Skin epidermis (tissue), 12 donors: Measurements from ENCODE around the gene CD63.
A peak's percentile ranks its signal among the peaks of the same experiment; 100 is the strongest.

Experiments used
- H3K27ac ChIP-seq, 21 experiments: fragments of 200-600 bp; sonication (generic) in 11 of 21; one replicate each; pipeline ENCODE4 v1.5.0; 2020; ENCODE audit warnings: mild to moderate bottlenecking in 3 of 21, inconsistent platforms in 2 of 21, moderate library complexity in 2 of 21
- H3K4me3 ChIP-seq, 7 experiments: fragments of 200-600 bp; sonication (generic) in 2 of 7; one replicate each; pipeline ENCODE4 v1.5.0; 2020; ENCODE audit warnings: inconsistent platforms in 2 of 7, mild to moderate bottlenecking in 2 of 7, moderate library complexity in 1 of 7

Gene CD63

DNA sequence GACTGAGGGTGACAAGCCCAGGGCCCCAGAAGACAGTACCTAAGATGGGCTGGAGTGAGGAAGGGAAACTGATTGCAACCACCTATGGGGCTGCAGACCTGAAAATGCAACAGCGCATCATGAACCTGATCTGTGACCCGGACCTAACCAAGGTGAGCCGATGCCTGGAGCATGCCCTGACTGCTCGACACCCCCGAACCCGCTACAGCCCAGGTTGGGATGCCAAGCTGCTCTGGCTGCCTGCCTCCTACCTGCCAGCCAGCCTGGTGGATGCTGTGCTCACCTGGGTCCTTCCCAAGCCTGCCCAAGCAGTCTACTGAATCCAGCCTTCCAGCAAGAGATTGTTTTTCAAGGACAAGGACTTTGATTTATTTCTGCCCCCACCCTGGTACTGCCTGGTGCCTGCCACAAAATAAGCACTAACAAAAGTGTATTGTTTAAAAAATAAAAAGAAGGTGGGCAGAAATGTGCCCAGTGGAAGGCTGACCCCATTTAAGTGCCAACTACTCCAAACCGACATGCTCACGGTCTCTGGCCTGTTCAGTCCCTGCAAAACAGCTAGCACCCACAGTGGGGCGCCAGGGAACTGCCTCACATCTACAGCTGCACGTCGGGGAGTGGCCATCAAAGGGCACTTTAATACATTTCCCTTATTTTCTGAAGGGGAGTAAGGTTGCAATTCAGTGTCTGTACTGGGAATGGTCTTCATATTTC lies 4.4 kb downstream of the CD63 start:
- peak overlapping the region in 2 of 21 experiments; percentile 11 to 29 for H3K27ac ChIP-seq
- H3K4me3 ChIP-seq = no peak overlapping the region

DNA sequence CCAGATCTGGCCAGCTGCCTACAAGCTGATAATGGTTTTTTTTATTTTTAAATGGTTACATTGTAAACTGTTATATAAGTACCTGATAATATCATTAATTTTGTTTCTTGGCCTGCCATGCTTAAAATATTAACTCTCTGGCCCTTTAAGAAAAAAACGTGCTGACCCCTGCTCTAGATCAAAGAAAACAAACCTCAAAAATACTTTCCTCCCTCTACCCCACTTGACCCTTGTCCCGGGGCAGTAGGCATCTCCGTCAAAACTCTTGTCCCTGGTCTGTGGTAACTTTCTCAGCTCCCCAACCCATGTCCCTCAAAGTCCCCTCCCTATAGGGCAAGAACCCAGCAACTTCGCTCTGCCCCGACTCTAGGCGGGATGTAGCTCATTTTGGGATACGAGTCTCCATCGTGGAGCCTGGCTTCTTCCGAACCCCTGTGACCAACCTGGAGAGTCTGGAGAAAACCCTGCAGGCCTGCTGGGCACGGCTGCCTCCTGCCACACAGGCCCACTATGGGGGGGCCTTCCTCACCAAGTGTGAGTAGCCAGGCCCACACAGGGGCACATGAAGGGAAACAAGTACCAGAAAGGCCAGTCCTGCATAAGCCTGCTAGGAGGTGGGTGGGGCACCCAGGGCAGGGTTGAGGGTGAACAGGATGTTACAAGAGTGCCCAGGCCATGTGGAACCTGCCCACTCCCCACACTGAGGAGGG lies 5.1 kb downstream of the CD63 start:
- peak overlapping the region in 2 of 21 experiments; percentile 11 to 27 for H3K27ac ChIP-seq
- no peak overlapping the region for H3K4me3 ChIP-seq

DNA sequence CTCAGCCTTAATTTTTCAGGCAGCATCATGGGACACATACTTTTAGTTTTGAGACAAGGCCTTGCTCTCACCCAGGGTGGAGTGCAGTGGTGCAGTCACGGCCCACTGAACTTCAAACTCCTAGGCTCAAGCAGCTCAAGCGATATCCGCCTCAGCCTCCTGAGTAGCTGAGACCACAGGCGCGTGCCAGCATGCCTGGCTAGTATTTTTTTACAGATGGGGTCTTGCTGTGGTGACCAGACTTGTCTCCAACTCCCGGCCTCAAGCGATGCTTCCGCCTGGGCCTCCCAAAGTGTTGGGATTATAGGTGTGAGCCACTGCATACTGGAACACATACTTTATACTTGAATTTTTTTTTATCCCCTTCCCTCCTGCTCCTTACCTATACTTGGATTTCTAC lies 5.9 kb downstream of the CD63 start:
- Histone ChIP-seq H3K27ac (no peak overlapping the region), H3K4me3 (no peak overlapping the region)

DNA sequence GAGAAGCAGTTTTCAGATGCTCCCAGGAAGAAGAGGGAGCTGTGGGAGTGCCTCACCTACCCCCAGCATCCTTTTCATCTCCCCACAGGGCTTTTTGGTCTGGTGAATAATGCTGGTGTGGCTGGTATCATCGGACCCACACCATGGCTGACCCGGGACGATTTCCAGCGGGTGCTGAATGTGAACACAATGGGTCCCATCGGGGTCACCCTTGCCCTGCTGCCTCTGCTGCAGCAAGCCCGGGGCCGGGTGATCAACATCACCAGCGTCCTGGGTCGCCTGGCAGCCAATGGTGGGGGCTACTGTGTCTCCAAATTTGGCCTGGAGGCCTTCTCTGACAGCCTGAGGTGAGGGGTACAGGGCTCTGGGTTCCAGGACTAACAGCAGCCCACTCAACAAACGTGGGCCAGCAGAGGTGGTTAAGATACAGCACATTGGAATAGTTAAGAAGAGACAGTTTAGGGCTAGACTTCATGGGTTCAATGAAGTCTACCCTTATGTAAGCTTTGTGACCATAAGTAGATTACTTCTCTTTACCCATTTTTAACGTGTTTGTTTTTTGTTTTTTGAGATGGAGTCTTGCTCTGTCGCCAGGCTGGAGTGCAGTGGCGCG lies 7.1 kb downstream of the CD63 start:
- peak overlapping the region in 15 of 21 experiments; percentile 1 to 86 (median 42) for H3K27ac ChIP-seq
- H3K4me3 ChIP-seq = peak overlapping the region in 1 of 7 experiments; percentile 1

DNA sequence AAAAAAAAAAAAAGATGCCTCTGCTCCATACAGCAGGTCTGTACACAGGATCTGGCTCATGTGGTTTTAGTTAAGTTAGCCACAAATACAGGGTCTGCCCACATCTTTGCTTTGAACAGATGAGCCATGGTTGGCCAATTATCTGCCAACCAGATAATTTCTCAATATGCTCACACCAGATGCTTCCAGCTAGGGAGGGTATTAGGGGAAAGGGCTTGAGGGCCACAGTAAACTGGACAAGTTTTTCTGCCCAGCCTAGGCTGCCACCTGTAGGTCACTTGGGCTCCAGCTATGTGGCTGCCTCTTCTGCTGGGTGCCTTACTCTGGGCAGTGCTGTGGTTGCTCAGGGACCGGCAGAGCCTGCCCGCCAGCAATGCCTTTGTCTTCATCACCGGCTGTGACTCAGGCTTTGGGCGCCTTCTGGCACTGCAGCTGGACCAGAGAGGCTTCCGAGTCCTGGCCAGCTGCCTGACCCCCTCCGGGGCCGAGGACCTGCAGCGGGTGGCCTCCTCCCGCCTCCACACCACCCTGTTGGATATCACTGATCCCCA lies 7.8 kb downstream of the CD63 start:
- Histone ChIP-seq H3K4me3 (peak overlapping the region in 1 of 7 experiments; percentile 1), H3K27ac (peak overlapping the region in 17 of 21 experiments; percentile 2 to 91 (median 37))

DNA sequence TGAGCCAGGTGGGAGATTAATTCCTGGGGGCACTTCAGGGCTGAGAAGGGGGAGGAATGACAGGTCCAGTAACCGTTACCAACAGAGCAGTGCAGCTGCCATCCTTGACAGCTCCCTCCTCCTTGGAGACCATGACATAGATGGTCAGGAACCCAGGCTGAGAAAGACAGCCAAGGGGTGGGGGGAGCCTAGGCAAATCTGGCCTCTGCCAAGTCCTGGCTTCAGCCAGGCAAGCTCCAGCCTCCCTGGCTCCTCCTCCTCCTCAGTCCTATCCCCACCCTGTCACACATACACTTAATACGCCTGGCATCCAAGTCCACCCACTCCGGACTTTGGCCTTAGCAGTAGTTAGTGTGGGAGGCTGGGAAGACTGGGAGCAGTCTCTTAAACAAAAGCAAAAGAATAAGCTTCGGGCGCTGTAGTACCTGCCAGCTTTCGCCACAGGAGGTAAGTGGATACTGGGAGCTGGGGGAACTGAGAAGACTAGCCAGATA lies 8.7 kb downstream of the CD63 start, which contains the start of gene RDH5:
Gene RDH5, plus strand, starts transcription at position 323 of the 494 bp plus-strand sequence. CDS start 792 bp downstream, outside the sequence.
- peak within 1 kb of the TSS in 20 of 21 experiments; percentile 5 to 95 (median 61) for H3K27ac ChIP-seq
- H3K4me3 ChIP-seq = peak within 1 kb of the TSS in 1 of 7 experiments; percentile 1

DNA sequence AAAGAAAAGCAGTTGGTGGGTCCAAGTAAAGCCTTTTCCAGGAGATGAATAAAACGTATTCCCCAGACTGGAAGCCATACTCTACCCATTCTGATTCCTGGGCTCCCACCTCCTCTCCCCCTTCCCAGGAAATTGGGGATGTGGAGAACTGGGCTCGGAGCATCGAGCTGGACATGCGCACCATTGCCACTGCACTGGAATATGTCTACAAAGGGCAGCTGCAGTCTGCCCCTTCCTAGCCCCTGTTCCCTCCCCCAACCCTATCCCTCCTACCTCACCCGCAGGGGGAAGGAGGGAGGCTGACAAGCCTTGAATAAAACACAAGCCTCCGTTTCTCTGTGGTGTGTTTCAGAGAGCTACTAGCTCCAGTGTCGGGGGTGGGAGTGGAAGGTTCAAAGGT lies 9.4 kb downstream of the CD63 start:
- peak overlapping the region in 16 of 21 experiments; percentile 4 to 95 (median 68) for H3K27ac ChIP-seq
- H3K4me3 ChIP-seq = no peak overlapping the region

DNA sequence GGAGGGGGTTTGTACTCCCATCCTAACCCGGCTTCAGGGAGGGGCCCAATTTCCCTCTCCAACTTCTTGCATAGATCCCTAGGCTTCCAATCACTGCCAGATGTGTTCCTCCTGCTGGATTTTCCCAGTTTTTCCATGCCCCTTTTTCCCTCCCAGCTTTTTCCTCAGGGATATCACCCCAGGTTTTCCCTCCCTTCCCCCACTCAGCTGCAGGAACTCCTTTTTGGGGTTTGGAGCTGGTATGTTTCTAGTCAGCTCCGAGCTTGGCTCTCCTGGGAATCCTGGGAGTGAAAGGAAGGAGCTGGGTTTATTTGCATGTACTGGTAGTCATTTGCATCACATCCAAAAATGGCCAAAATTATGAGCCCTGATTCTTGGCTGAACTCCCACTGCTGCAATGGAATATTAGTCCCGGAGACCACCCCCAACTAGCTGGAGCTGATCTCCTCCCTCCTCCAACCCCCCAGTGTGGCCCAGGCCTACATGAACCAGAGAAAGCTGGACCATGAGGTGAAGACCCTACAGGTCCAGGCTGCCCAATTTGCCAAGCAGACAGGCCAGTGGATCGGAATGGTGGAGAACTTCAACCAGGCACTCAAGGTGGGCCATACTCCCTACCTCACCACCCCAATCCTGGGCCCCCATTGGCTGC lies 10.1 kb downstream of the CD63 start:
- no peak overlapping the region for H3K4me3 ChIP-seq
- H3K27ac ChIP-seq = peak overlapping the region in 17 of 21 experiments; percentile 35 to 95 (median 86)

DNA sequence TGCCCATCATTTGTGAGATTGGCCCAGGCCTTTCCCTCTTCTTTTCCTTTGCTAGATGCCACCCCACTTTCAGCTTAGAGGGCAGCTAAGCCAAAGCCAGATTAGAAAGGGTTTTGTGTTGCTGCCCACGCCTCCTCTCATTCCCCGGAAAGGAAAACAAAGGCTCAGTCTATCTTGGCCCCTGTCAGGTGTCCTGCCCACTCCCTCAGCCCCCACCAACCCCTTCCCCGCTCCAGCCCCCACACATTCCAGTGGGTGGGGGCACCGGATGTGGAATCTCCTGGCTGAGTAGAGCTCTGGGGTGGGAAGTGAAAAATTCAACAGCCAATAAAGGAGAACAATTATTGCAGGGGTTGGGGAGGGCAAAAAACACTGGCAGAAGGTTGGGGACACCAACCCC lies 10.8 kb downstream of the CD63 start:
- peak overlapping the region in 17 of 21 experiments; percentile 24 to 96 (median 88) for H3K27ac ChIP-seq
- H3K4me3 ChIP-seq = no peak overlapping the region

DNA sequence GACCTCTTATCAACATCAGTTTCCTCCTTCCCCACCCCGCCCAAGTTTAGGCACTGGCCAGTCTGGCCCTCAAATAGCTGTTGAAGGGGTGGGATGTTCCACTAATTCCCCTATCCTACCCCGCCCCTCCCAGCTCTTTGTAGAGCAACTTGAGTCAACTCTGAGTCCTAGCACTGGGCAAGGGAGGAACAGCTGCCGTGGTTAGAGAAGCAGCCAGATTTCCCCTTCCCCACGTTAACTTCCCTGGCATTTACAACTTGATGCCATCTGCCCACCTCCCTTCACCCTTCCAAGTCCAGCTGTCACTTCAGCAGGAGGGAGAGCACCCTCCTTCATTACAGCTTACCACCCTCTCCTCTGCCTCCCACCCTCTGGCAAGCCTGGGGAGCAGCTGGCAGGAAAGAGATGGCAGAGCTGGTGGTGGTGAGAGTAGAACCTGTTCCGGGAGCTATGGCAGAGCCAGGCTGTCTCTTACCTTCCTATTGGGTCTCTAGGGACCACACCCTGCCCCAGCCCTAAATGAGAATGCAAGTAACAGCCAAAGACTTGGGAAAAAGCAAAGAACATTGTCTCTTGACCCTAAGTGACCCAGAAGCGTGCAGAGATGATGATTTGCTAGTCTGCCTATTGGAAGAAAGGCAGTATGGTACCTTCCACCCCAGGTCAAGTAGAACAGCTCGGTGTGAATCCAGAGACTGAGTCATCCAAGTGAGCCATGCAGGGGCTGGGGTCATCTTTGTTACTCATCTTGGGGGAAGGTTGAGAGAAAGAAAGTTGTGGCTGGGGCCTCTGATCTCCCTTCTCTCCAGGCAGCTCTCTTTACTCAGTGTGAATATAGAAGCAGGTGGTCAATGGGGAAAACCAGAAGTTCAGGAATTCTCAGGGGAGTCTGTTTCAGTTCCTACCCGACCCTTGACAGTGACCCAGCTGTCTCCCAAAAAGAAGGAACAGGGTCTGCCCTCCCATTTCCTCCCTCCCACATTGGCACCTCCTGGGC lies 11.5 kb downstream of the CD63 start:
- Histone ChIP-seq H3K27ac (peak overlapping the region in 19 of 21 experiments; percentile 77 to 96 (median 92)), H3K4me3 (peak overlapping the region in 6 of 7 experiments; percentile 53 to 81 (median 69))

DNA sequence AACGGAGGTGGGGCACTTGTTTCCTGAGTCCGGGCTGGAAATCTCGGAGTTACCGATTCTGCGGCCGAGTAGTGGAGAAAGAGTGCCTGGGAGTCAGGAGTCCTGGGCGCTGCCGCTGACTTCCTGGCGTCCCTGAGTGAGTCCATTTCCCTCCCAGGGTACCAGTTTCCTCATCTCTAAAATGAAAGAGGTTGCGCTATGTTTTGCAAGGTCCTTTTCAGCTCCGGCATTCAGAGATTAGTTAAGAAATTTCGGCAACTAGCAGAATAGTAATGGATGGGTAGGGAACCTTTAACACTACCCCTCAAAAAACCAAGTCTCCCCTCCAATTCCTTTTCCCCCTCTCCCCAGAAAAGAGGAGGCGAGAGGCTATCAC lies 12.2 kb downstream of the CD63 start:
- Histone ChIP-seq H3K4me3 (peak overlapping the region; percentile 53 to 81 (median 67)), H3K27ac (peak overlapping the region; percentile 66 to 96 (median 91))

DNA sequence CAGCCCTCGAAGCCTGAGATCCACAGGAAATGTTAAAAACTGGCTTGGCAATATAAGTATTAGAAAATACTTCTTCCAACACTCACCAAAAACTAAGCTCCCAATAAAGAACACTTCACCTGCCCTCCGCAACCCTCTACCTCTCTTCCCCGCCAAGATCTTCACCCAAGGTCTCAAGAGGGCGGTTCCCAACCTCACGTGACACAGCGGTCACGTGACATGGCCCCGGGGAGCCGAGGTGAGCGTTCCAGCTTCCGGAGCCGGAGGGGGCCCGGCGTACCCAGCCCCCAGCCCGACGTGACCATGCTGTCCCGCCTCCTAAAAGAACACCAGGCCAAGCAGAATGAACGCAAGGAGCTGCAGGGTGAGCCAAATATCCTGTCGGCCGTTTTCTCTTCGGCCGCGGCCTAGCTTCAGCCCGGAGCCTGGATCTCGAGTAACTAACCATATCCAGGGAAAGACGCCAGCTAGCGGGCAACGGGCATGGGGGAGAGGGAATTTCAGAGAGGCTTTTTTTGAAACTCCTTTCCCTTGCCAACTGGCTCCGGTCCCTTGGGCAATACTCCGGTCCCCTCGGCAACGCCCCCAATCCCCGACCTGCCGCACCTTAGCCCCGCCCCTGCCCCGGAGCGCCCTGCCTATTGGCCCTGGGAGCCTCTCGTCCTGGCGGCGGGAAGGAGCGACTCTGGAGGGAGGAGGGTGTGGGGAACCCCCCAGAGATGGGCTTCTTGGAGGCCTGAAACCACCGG lies 12.8 kb downstream of the CD63 start, which contains the start of gene BLOC1S1:
Gene BLOC1S1, plus strand, starts transcription at position 214 of the 749 bp plus-strand sequence. Its CDS starts 6 bp downstream, at position 220.
- peak within 1 kb of the TSS; percentile 53 to 81 (median 67) for H3K4me3 ChIP-seq
- H3K27ac ChIP-seq = peak within 1 kb of the TSS; percentile 66 to 96 (median 91)

DNA sequence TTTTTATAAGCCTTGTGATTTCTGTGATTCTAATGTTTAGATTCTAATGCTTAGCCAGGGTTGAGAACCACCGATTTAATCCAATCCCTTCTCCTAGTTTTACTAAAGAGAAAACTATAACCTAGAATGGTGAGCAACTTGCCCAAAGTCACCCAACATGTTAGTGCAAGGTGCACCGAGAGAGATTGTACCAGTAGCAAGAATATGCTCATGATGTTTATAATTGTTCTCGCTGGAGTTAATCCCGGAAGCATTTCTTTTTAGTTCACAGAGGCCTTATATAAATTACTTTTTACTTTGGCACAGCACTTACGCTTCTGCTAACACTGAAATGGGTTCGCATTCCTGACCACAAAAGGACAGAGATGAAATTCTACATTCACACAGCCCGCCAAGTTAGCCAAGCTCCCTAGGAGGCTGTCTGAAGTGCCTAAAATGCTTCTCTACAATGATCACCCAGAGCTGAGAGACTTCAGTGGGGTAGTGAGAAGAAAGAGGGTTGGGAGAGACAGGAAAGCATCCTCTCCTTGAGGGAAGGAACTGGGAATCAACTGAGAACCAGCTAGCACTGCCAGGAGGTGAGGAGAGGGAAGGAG lies 13.5 kb downstream of the CD63 start:
- Histone ChIP-seq H3K27ac (peak overlapping the region in 19 of 21 experiments; percentile 77 to 96 (median 92)), H3K4me3 (peak overlapping the region in 6 of 7 experiments; percentile 53 to 81 (median 69))

DNA sequence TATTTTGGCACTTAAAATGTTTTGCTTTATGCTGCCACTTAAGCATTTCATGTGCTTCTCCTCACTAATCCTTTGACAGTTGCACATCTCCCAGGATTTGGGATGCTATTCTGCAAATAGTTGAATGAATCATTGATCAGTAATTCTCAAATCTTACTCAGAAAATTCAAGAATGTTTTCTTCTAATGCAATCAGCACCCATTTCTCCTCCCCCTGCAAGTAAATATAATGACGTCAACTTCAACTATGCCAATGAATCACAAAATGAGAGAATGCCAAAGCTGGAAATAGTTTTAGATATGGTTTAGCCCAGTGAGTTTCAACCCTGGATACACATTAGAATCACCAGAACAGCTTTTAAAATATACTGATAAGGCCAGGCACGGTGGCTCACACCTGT lies 15.1 kb downstream of the CD63 start:
- Histone ChIP-seq H3K4me3 (no peak overlapping the region), H3K27ac (no peak overlapping the region)

DNA sequence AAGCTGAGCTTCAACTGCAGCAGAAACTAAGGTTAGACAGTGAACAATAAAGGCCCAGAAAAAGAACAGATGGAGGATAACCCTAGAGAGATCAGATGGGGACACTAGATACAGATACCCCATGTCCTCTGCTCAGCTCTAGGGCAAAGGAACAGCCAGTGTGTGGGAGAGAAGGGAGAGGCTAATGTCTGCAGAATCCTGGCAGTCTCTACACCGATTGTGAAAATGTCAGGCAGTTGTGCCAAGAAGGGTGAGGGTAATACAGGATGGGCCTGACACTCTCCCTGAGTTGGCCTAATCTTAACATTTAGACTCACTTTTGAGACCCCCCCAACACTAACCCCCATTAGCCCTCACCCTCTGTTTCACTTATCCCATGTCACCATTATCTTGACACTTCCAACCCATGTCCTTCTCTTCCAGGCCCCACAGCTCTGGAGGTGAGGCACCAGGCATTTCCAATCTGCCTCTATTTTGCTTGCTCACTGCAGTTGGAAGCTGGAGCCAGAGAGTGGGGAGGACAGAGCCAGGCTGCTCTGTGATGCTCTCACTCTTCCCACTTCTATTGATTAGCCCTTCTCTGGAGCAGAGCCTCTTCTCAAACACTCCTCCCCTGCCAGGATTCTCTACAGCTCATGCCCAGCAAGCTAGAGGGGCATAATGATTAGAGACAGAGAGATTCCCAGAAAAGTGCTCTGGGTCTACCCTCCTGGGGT lies 16.0 kb downstream of the CD63 start:
- Histone ChIP-seq H3K27ac (peak overlapping the region in 2 of 21 experiments; percentile 16 to 20), H3K4me3 (no peak overlapping the region)
